Putamen (tissue), 1 donor: Measurements from ENCODE around the gene CSF1.
"Not testable (repeated sequence)": the region's sequence is repeated elsewhere in the genome, so short reads cannot be mapped to it uniquely, and the experiment has no call there.

Source experiments
- DNase-seq: peaks from one replicate; pipeline ENCODE4 v3.0.0-alpha.2; 2016; ENCODE audit warnings: low spot score

Gene CSF1

DNA sequence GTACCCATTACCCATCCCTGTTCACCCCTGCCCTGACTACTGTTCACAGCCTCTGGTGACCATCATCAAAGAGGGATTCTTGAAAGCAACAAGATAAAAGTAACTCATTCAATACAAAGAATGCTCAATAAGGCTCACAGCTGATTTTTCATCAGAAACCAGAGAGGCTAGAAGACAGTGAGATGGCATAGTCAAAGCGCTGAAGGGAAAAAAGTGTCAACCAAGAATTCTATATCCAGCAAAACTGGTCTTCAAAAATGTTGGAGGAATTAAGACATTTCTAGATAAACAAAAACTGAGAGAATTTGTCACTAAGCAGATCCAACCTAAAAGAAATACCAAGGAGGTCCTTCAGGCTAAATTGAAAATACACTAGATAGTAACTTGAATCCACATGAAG lies 27.1 kb downstream of the CSF1 start:
- DNase-seq, result no peak

DNA sequence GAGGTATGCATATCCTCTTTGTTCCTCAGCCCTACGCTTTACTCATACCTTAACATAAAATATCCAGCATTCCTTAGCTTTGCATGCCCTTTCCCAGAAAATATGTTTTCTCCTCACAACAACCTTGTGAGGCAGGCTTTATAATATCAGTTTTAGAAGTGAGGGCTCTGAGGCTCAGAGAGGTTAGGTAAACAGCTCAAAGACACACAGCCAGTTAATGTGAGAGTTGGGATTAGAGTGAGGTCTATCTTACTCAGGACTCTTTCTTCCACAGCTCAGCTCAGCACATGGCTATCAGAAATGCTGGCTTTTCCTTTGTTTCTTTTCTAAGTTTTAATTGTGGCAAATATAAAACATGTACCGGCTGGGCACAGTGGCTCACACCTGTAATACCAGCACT lies 27.9 kb downstream of the CSF1 start:
- no peak for DNase-seq

DNA sequence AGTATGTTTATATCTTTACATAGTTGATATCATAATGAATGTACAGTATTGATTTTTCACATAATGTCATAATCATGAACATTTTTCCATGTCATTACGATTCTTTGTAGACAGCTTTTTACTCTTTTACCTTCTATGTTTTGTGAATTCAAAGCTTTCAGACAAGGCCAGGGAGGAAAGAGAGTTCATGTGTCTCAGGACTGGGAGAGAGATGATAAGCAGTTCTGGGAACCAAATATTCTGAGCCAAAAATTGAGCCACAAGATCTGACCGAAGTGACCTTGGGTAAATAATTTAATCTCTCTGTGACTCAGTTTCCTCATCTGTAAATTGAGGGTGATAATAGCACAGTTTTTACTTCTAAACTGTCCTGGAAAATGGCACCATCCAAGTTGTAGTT lies 31.8 kb downstream of the CSF1 start:
- DNase-seq, result no peak

DNA sequence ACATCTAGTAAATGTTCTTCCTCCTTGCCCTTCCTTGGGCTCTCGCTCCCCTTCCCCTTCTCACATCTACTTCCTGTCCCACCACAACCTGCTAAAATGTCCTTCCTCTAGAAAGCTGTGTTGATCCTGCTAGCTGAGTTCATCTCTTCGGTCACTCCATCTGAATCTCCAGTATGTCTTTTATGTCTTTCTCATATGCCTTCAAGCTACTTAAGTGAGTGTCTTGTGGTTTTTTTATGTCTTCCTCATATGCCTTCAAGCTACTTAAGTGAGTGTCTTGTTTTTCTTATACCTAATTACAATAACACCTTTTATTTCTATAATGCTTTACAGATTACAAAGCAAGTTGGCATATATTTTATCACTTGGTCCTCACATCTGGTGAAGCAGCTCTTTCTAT lies 33.9 kb downstream of the CSF1 start:
- DNase-seq, result no peak

DNA sequence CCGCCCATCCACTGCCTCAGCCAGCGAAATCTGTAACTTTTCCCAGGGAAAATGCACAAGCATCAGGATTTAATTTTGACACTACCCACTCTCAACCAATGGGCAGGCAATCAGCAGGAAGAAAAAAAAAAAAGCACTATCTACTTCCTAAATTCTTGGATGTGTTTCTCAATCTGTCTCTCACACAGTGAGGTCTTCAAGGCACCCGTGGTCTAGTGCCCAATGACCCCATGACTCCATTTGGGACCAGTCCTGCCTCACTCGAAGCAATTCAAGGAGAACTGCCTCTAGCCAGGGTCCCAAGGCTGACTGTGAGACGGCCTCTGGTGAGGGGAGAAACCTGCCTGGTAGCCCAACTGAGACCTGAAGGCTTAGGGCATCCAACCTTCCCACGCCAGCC lies 35.9 kb downstream of the CSF1 start:
- no peak for DNase-seq

DNA sequence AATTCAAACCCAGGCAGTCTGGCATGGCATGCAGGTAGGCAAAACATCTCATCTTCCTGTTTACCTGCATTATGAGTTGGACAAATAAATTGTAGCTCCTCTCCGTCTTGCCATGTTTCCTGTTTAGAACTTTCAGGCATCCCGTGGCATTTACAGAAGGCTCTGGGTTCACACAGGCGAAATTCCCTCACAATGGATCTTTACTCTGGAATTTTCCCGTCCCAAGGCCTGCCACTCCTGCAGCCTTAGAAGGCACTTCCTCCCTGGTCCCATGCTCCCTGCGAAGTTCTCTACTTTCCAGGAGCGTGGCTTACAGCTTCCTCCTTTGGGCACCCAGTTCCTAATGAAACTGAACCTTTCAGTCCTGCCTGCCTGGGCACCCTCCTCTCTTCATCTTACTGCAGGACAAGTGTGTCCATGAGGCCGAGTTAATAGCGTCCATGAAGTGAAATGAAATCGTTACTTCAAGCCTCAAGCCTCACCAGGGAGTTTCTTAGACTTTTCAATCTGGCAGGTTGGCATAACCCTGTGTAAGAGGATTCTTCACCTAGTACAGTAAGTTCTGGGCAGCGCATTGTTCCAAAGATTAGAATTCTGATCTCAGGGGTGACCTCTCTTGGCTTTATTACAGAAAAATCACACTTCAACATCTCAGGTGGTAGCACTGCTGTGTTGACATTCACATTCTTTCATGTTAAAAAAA lies 37.1 kb downstream of the CSF1 start:
- DNase-seq, result no peak

DNA sequence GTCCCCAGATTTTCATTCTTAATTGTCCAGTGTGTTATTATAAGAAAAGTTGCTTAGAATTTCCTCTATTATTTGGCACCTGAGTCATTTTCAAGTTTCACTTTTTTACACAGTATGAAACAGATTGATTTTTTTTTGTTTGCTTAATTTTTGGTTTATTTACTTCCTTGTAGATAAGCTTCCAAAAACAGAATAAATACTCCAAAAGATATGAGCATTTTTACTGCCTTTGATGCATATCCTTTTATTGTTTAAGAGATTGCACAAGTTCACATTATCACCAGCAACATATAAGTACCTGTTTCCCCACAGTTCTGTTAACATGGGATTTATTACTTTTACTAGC lies 37.6 kb downstream of the CSF1 start:
- no peak for DNase-seq

DNA sequence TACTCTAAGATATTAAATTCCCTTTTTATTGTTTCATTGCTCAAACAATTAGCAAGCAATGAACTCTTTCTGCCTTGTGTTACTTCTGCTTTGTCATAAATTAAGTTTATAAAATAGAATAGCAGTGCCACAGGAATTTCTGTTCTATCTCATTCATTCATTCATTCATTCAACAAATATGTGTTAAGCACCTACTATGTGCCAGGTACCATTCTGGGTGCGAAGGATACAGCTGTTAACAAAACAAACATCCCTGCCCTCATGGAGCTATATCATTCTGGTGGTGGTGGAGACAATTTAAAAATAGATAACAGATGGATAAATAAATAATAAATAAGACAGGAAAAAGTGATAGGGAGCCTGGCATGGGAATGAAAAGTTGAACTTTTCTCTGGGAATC lies 39.4 kb downstream of the CSF1 start:
- no peak for DNase-seq

DNA sequence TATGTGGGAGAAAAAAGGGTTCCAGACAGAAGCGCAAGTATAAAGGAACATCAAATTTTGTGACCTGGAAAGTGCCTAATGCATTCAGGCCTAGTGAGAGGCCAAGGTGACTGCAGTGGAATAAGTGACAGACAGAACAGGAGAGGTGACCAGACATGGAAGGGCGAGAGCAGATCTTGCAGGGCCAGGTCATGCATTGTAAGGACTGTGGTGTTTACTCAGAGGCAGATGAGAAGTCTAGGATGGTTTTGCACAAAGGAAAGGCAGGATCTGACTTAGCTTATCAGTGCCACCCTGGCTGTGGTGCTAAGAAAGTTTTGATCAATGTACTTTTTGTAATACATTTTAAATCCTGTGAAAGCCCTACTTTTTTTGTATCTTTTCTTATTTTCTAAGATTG lies 39.9 kb downstream of the CSF1 start:
- DNase-seq, result no peak

DNA sequence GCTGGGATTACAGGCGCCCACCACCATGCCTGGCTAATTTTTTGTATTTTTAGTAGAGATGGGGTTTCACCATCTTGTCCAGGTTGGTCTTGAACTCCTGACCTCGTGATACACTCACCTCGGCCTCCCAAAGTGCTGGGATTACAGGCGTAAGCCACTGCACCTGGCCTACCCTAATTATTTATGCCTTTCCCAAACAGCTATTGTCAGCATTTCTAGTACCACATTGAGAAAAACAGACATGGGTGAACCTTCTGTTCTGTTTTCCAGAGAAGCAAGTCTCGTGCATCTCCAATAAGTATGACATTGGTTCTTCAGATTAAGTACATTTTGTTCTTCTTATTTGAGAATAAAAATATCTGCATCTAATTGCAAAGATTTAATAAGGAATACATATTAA lies 40.9 kb downstream of the CSF1 start:
- DNase-seq, result not testable (repeated sequence)

DNA sequence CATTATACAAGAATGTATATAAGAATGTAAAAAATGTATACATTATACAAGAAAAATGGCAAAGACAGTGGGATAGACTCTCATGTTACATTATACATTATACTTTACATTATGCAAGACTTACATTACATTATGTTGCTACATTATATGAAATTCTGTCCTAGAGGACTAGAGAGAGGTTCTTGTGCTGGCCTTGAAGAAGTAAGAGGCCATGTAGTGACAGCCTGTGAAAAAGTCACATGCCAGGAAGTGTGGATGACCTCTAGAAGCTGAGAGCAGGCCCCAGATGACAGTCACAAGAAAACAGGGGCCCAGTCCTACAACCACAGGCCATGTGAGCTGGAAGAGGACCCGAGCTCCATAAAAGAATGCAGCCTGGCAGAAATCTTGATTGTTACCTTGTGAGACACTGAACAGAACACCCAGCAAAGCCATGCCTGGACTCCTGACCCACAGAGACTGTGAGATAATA lies 43.4 kb downstream of the CSF1 start:
- no peak for DNase-seq

DNA sequence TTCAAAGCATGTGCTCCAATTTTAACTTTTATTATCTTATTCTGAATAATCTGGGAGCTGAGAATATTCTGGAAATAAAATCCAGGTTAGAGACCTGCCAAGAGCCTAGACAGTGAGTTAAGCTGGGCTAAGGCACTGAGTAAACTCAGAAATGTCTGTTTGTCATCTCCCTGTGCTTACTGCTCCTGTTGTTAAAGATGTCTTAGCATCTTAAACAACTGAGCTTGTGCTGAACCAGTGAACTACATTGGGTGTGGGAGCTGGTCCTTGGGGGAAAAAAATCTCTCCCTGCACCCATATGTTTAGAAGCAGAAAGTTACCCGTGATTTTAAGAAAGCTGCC lies 49.0 kb downstream of the CSF1 start:
- DNase-seq, result no peak

DNA sequence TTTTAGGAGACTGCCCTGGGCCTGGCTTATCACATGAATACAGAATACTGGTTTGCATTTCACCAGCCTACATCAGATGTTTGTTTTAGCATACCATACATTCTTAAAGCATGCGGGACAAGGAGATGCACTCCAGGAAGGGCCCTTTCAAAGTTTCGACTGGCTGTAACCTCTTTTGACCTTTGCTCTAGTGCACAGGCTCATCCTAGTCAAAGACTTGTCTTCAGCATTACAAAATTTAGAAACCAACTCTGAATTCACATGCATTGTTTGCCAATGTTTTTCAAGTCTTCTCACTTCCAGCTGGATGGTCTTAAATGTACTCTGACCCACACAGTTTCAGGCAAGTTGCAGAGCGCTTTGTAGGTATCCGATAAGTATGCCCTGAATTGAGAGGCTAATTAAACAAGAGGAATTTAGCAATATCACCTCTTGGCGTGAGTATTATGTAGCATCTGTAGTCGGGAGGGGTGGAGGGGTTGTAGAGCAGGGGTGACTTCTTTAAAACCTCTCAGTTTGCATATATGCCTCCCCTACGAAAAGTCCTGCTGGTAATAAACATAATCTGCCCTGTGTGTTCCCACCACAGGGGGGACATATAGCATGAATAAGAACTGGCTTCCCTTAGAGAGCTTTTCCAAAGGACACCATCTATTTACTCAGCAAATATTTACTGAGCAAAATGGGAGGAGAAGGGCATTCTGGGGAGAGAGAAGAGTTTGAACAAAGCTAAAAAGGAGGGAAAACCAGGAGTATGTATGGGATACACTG lies 49.5 kb downstream of the CSF1 start:
- DNase-seq, result no peak

DNA sequence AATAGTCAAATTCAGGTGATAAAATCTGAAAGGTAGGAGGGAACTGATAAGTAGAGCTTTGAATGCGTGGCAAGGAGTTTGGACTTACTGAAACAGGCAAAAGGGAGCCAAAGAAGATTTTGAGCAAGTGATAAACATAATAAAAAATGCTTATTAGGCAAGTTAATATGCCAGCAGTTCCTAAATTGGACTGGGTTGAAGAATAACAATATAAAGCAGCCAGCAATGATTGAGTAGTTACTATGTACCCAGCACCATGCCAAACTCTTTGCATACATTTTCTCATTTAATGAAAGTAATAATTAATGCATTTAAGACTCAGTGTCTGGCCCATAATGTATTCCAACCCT lies 50.1 kb downstream of the CSF1 start:
- no peak for DNase-seq

DNA sequence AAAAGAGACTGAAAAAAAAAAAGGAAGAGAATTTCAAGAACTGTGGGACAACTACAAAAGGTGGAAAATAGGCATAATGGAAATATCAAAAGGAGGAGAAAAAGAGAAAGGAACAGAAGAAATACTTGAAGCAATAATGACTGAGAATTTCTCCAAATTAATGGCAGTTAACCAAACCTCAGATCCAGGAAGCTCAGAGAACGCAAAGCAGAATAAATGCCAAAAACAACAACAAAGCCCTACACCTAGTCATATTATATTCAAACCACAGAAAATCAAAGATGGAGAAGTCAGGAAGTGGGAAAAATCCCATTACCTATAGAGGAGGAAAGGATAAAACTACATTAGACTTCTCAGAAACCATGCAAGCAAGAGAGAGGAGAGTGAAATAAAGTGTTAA lies 53.2 kb downstream of the CSF1 start:
- no peak for DNase-seq

DNA sequence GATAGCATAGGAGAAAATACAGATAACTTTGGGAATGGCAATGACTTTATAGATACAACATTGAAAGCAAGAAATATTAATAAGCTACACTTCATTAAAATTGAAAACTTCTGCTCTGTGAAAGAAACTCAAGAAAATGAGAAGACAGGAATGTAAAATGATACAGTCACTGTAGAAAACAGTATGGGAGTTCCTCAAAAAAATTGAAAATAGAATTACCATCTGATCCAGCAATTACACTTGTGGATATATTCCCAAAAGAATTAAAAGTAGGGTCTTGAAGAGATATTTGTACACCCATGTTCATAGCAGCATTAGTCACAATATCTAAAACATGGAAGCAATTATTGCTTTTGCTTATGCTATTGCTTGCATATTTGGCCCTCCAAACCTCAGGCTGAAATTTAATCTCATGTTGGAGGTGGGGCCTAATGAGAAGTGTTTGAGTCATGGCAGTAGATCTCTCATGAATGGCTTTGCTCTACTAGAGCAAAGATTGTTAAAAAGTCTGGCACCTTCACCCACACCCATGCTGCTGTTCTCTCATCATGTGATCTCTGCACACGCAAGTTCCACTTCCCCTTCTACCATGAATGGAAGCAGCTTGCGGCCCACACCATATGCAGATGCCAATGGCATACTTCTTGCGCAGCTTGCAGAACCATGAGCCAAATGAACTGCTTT lies 58.6 kb downstream of the CSF1 start:
- no peak for DNase-seq

DNA sequence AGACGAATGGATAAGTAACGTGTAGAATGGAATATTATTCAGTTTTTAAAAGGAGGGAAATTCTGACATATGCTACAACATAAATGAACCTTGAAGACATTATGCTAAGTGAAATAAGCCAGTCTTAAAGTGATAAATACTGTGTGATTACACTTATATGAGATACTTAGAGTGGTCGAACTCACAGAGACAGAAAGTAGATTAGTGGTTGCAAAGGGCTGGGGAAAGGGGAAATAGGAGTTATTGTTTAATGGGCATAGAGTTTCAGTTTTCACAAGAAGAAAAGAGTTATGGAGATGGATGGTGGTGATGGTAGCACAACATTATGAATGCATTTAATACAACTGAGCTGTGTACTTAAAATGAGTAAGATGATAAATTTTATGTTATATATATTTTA lies 59.3 kb downstream of the CSF1 start:
- DNase-seq, result no peak

DNA sequence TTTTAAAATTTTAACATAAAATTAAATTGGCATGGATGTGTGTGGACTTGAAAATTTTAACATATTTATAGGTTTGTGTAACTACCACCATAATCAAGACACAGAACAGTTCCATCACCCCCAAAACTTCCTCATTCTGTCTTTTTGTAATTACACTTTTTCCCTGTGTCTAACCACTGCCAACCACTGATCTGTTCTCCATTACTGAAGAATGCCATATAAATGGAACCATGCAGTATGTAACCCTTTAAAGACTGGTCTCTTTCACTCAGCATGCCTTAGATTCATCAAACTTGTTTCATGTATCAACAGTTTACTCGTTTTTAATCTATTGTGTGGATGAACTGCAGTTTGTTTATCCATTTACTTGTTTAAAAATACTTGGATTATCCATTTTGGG lies 60.9 kb downstream of the CSF1 start:
- DNase-seq, result no peak

DNA sequence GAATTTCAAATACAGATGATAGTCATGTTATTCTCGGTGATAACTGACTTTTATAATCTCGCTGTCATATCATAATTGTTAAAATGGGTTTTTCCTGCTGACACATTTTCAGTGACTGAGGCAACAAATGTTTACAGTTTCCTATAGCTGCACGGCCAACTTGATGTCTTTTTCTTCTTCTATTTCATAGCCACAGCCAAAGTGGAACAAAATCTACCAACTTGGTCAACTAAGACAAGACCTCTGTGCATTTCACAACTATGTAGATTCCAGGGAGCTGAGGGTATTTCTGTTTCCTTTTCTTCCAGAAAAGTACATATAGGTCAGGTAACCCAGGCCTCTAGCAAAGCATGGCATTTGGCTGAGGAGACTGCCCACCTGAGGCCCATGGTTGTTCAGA lies 63.5 kb downstream of the CSF1 start:
- DNase-seq, result no peak

DNA sequence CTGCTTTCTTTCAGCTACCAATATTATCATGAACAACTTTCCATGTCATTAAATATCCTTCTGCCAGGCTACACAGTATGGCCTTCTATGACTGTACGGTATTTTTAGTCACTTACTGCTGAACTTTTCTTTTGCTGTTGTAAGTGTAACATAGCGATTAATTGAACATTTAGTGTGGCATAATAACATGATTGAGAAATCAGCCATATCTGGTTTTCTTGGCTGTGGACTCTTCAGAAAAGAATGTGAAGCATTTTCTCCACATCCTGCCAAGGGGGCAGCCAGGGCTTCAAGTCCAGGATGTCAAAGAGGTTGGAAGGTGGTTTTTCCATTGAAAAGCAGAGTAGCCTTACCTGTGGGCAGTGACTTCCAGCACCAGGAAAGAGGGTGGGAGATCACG lies 65.1 kb downstream of the CSF1 start:
- no peak for DNase-seq

DNA sequence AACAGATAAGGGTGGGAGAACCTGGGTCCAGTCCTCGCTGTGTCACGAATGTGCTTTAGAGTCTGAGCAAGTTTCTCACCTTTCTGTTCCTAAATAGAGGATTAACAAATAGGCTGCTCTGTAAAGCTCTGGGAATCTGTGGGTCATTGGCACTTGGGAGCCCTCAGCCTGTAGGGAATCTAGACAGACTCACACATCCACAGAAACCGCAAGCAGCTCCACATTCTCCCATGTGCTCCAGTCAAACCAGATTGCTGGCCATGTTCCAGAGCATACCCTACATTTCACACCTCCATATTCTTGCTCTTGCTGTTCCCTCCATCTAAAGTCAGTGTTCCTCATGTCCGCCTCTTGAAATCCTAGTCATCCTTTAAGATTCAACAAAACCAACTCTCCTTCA lies 66.1 kb downstream of the CSF1 start:
- no peak for DNase-seq

DNA sequence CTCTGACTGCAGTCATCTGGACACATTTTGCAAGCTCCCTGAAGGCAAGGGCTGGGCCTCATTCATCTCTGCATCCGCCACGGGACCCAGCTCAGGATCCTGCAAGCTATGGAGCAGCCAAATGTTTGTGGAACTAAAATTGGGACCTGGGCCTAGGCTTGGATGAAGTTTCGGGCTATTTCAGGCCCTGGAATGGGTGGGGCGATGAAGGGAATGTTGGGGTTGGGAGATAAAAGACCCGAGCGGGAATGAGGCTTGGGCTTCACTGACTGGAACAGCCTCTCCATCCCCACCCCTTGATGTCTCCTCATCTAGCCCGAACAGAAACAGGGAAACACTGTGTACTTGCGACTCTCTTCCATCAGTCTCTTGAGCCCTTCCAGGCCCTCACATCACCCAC lies 66.6 kb downstream of the CSF1 start:
- no peak for DNase-seq

DNA sequence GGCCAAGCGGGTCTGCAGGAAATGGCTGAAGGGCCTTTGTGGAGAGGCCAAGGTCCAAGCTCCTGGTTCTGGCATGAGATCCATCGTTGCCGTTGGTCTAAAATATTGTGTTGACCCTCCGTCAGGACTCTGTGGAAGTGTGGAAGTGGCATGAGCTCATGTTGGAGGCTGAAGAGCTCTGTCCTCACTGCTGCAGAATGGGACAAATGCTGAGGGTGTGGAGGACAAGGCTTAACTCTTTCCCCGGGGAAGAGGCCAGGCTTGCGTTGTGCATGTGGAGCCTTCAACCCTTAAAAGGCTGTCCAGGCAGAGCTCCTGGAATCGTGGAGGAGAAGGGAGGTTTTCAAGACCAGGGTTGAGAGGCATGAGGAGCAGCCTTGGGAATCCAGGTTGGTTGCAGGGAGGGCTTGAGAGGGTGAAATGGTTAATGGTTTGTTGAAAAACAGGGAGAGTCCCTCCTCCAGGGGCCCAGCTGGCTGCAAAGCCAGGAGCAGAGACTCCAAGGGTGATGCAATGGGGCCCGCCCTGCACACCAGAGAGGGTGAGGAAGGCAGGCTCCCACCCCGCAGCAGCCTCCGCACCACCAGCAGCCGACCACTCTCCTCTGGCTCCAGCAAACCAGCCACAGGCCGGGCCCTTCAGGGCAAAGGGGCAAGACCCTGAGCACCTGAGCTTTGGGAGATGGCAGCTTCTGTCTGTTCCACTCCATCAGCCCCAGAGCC lies 67.2 kb downstream of the CSF1 start:
- DNase-seq, result no peak
